DOHH2 (cell line): ENCODE data around the gene ABHD18.
"Not testable (repeated sequence)": the region's sequence is repeated elsewhere in the genome, so short reads cannot be mapped to it uniquely, and the experiment has no call there.

Experiments
- H3F3A ChIP-seq: fragments of 200-600 bp; sonication (generic), shearing (Covaris generic); 2 replicates; pipeline ENCODE4 v1.6.0; 2016; ENCODE audit warnings: antibody characterized with exemption, mild to moderate bottlenecking; ENCODE audit not compliant: control insufficient read depth, insufficient read depth
- H3K27ac ChIP-seq: fragments of 200-600 bp; sonication (generic); 2 replicates; pipeline ENCODE4 v1.5.1; 2014; ENCODE audit warnings: low read depth, mild to moderate bottlenecking, low read length, moderate library complexity
- H3K27me3 ChIP-seq: fragments of 200-600 bp; sonication (generic); 2 replicates; pipeline ENCODE4 v1.6.1; 2014; ENCODE audit warnings: mild to moderate bottlenecking, low read length, mixed read lengths; ENCODE audit not compliant: control insufficient read depth
- H3K36me3 ChIP-seq: fragments of 200-600 bp; sonication (generic); 2 replicates; pipeline ENCODE4 v1.6.1; 2014; ENCODE audit warnings: mild to moderate bottlenecking, low read length, moderate library complexity, mixed read lengths; ENCODE audit not compliant: control insufficient read depth
- H3K4me1 ChIP-seq: fragments of 200-600 bp; sonication (generic); 2 replicates; pipeline ENCODE4 v1.6.1; 2014; ENCODE audit warnings: mild to moderate bottlenecking, low read length, mixed read lengths; ENCODE audit not compliant: control insufficient read depth
- H3K4me2 ChIP-seq: fragments of 200-600 bp; sonication (generic); 2 replicates; pipeline ENCODE4 v1.6.0; 2014; ENCODE audit warnings: mild to moderate bottlenecking, low read length, moderate library complexity
- H3K4me3 ChIP-seq: fragments of 200-600 bp; sonication (generic); 2 replicates; pipeline ENCODE4 v1.5.1; 2014; ENCODE audit warnings: mild to moderate bottlenecking, low read length, mixed read lengths
- H3K79me2 ChIP-seq: fragments of 200-600 bp; sonication (generic); 2 replicates; pipeline ENCODE4 v1.6.1; 2014; ENCODE audit warnings: mild to moderate bottlenecking, low read length, mixed read lengths; ENCODE audit not compliant: control insufficient read depth
- H3K9me2 ChIP-seq: fragments of 200-600 bp; sonication (generic); replicated peaks from 2 replicates; pipeline ENCODE4 v1.6.1; 2014; ENCODE audit warnings: mild to moderate bottlenecking, low read length, mixed read lengths; ENCODE audit not compliant: control insufficient read depth
- H3K9me3 ChIP-seq: fragments of 200-600 bp; sonication (generic); 2 replicates; pipeline ENCODE4 v1.6.1; 2014; ENCODE audit warnings: antibody characterized with exemption, low read length, mixed read lengths; ENCODE audit not compliant: control insufficient read depth, insufficient read depth
- H4K20me1 ChIP-seq: fragments of 200-600 bp; sonication (generic); 2 replicates; pipeline ENCODE4 v1.6.0; 2014; ENCODE audit warnings: low read depth, mild to moderate bottlenecking, antibody characterized with exemption, low read length, moderate library complexity; ENCODE audit not compliant: control insufficient read depth, insufficient read depth
- CTCF ChIP-seq: fragments of 200-600 bp; sonication (generic); IDR thresholded peaks from one replicate; pipeline ENCODE4 v1.5.1; 2014; ENCODE audit warnings: antibody characterized with exemption, mild to moderate bottlenecking, low read depth, low read length; ENCODE audit not compliant: poor library complexity, severe bottlenecking
- EZH2phosphoT487 ChIP-seq: fragments of 200-600 bp; sonication (generic); IDR thresholded peaks from 2 replicates; pipeline ENCODE4 v1.6.1; 2017; ENCODE audit warnings: borderline replicate concordance, mild to moderate bottlenecking, antibody characterized with exemption, low read length, moderate library complexity, mixed read lengths

The ABHD18 gene

GRCh38 chr4:127920521-127920920 lies 44.7 kb upstream of the ABHD18 start:
- Histone ChIP-seq H3K27ac (no peak overlapping the region), H3K9me2 (no peaks in the 10 kb centered on the region), H3F3A (no peaks in the 10 kb centered on the region), H3K36me3 (peaks cover 11% of the 10 kb centered on the region), H3K79me2 (no peaks in the 10 kb centered on the region), H4K20me1 (no peaks in the 10 kb centered on the region), H3K4me1 (no peaks in the 10 kb centered on the region), H3K9me3 (no peaks in the 10 kb centered on the region), H3K27me3 (no peaks in the 10 kb centered on the region), H3K4me2 (no peak overlapping the region), H3K4me3 (no peak overlapping the region)
- TF ChIP-seq EZH2phosphoT487 (no peak), CTCF (no peak)

DNA sequence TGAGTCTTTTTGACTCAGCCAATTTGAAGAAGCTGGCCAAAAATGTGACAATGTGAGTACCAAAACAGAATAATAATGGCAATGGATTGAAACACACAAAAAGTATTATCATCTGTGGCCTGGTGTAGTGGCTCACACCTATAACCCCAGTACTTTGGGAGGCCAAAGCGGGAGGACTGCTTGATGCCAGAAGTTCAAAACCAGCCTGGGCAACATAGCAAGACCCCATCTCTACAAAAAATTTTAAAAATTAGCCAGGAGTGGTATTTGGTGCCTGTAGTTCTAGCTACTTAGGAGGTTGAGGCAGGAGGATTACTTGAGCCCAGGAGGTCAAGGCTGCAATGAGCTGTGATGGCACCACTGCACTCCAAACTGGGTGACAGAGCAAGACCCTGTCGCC lies 43.0 kb upstream of the ABHD18 start:
- Histone ChIP-seq H3F3A (no peaks in the 10 kb centered on the region), H3K27ac (no peak overlapping the region), H3K9me2 (no peaks in the 10 kb centered on the region), H3K79me2 (no peaks in the 10 kb centered on the region), H3K4me1 (no peaks in the 10 kb centered on the region), H3K4me3 (no peak overlapping the region), H3K9me3 (no peaks in the 10 kb centered on the region), H3K4me2 (no peak overlapping the region), H3K36me3 (peaks cover 11% of the 10 kb centered on the region), H4K20me1 (no peaks in the 10 kb centered on the region), H3K27me3 (no peaks in the 10 kb centered on the region)
- TF ChIP-seq CTCF (no peak), EZH2phosphoT487 (no peak)

GRCh38 chr4:127925720-127926119 lies 39.5 kb upstream of the ABHD18 start:
- H3F3A ChIP-seq, H3K9me3 ChIP-seq, H4K20me1 ChIP-seq, H3K4me1 ChIP-seq, H3K27me3 ChIP-seq, H3K9me2 ChIP-seq, H3K36me3 ChIP-seq, H3K27ac ChIP-seq, H3K4me3 ChIP-seq, H3K4me2 ChIP-seq, H3K79me2 ChIP-seq: not testable (repeated sequence)

DNA sequence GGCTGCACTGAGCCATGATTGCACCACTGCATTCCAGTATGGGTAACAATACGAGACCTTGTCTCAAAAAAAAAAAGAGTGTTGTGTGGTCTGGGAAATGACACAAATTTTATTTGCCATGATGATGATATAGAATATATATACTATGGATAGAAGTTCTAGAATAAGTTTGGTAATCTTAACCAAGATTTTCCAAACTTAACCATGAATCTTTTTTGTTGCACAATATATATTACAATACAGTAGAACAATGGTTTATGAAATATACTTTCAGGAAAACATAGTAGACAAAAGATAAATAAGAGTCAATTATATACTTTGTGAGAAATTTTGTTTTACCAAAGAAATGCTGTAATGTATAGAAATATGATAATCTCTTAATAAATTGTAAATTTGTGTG lies 35.0 kb upstream of the ABHD18 start:
- Histone ChIP-seq H3F3A (no peaks in the 10 kb centered on the region), H3K4me3 (no peak overlapping the region), H3K79me2 (no peaks in the 10 kb centered on the region), H3K36me3 (no peaks in the 10 kb centered on the region), H4K20me1 (no peaks in the 10 kb centered on the region), H3K9me3 (no peaks in the 10 kb centered on the region), H3K4me1 (no peaks in the 10 kb centered on the region), H3K27me3 (no peaks in the 10 kb centered on the region), H3K27ac (no peak overlapping the region), H3K9me2 (no peaks in the 10 kb centered on the region), H3K4me2 (no peak overlapping the region)
- TF ChIP-seq EZH2phosphoT487 (no peak), CTCF (no peak)

DNA sequence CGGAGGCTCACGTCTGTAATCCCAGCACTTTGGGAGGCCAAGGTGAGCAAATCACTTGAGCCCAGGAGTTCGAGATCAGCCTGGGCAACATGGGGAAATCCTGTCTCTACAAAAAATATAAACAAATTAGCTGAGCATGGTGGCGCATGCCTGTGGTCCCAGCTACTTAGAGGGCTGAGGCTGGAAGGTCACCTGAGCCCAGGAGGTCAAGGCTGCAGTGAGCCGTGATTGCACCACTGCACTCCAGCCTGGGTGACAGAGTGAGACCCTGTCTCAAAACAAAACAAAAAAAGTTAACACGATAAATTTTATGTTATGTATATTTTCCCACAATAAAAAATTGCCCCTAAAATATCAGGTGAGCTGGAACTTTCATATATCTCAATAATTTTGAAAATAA lies 33.4 kb upstream of the ABHD18 start:
- H3K27me3 ChIP-seq, H3K79me2 ChIP-seq, H3K4me3 ChIP-seq, H3K4me2 ChIP-seq, H3K9me3 ChIP-seq, H3K27ac ChIP-seq, H4K20me1 ChIP-seq, H3K36me3 ChIP-seq, H3F3A ChIP-seq, H3K4me1 ChIP-seq, H3K9me2 ChIP-seq: not testable (repeated sequence)
